WTC11 (cell line): ENCODE measurements around the gene ZBTB16. TPM values are rescaled to one million over a fixed set of nuclear protein-coding genes. Genes with fewer than 3 reads are reported as not detected.

Experiments used
- ATAC-seq: fragments of 200-7000 bp; cut with Tn5 transposase; 2 replicates; pipeline ENCODE4 v1.10.0; 2021; ENCODE audit warnings: mild to moderate bottlenecking, moderate library complexity
- CTCF ChIA-PET: fragments of 300-600 bp; sonication (Branson Sonifier 250); formaldehyde crosslinking; loops from one replicate; lab custom pipeline; 2021; ENCODE audit warnings: antibody characterized with exemption; lab: Charles Lee
- POLR2A ChIA-PET: fragments of 350-600 bp; sonication (Branson Sonifier 250); formaldehyde crosslinking; loops from one replicate; lab custom pipeline; 2021; ENCODE audit warnings: antibody characterized with exemption; lab: Charles Lee
- DNase-seq: peaks from one replicate; pipeline ENCODE4 v3.0.0; 2021; ENCODE audit warnings: low spot score
- H3K27ac Mint-ChIP-seq: 2 replicates; pipeline ENCODE4 v1.8.0; 2021; ENCODE audit warnings: mixed read lengths
- H3K27me3 Mint-ChIP-seq: 2 replicates; pipeline ENCODE4 v1.8.0; 2021; ENCODE audit warnings: low read depth, mild to moderate bottlenecking, moderate library complexity, mixed read lengths
- H3K36me3 Mint-ChIP-seq: 2 replicates; pipeline ENCODE4 v1.8.0; 2021; ENCODE audit warnings: mixed read lengths
- H3K4me1 Mint-ChIP-seq: 2 replicates; pipeline ENCODE4 v1.8.0; 2022; ENCODE audit warnings: mixed read lengths
- H3K4me3 Mint-ChIP-seq: 2 replicates; pipeline ENCODE4 v1.8.0; 2021; ENCODE audit warnings: mild to moderate bottlenecking, moderate library complexity, mixed read lengths
- H3K9me3 Mint-ChIP-seq: 2 replicates; pipeline ENCODE4 v1.8.0; 2021; ENCODE audit warnings: mixed read lengths
- CREB1 ChIP-seq: sonication (generic); formaldehyde crosslinking; IDR thresholded peaks from 2 replicates; pipeline ENCODE4 v1.8.0; 2023; ENCODE audit warnings: mild to moderate bottlenecking, missing genetic modification reagents
- CREM ChIP-seq: sonication (generic); formaldehyde crosslinking; IDR thresholded peaks from 2 replicates; pipeline ENCODE4 v1.8.1; 2022; ENCODE audit warnings: mild to moderate bottlenecking, missing genetic modification reagents, moderate library complexity
- GTF2I ChIP-seq: fragments of 250-450 bp; sonication (Bioruptor Pico); conservative IDR thresholded peaks from 2 replicates; pipeline ENCODE4 v1.4.0; 2021; ENCODE audit warnings: mild to moderate bottlenecking
- JUN ChIP-seq: sonication (generic); formaldehyde crosslinking; IDR thresholded peaks from 2 replicates; pipeline ENCODE4 v1.8.0; 2023; ENCODE audit warnings: mild to moderate bottlenecking, missing genetic modification reagents
- MXD4 ChIP-seq: fragments of 250-450 bp; sonication (Bioruptor Pico); IDR thresholded peaks from 2 replicates; pipeline ENCODE4 v1.8.0; 2021; ENCODE audit warnings: mild to moderate bottlenecking, moderate library complexity, borderline replicate concordance
- MYBL2 ChIP-seq: sonication (generic); formaldehyde crosslinking; IDR thresholded peaks from 2 replicates; pipeline ENCODE4 v1.8.1; 2023; ENCODE audit warnings: mild to moderate bottlenecking, moderate library complexity, missing genetic modification reagents
- OVOL2 ChIP-seq: fragments of 250-450 bp; sonication (Bioruptor Pico); IDR thresholded peaks from 2 replicates; pipeline ENCODE4 v1.9.0; 2021; ENCODE audit warnings: mild to moderate bottlenecking, borderline replicate concordance
- SMAD4 ChIP-seq: sonication (generic); formaldehyde crosslinking; IDR thresholded peaks from 2 replicates; pipeline ENCODE4 v1.8.0; 2022; ENCODE audit warnings: mild to moderate bottlenecking, missing genetic modification reagents
- ZNF219 ChIP-seq: sonication (generic); formaldehyde crosslinking; IDR thresholded peaks from 2 replicates; pipeline ENCODE4 v1.8.0; 2023; ENCODE audit warnings: missing genetic modification reagents, mild to moderate bottlenecking, borderline replicate concordance
- ZNF263 ChIP-seq: sonication (generic); formaldehyde crosslinking; IDR thresholded peaks from 2 replicates; pipeline ENCODE4 v1.8.1; 2022; ENCODE audit warnings: low read depth, mild to moderate bottlenecking, moderate library complexity, missing genetic modification reagents
- ZNF317 ChIP-seq: sonication (generic); formaldehyde crosslinking; IDR thresholded peaks from 2 replicates; pipeline ENCODE4 v1.8.1; 2023; ENCODE audit warnings: low read depth, mild to moderate bottlenecking, moderate library complexity, missing genetic modification reagents, borderline replicate concordance
- ZNF396 ChIP-seq: fragments of 250-450 bp; sonication (Bioruptor Pico); IDR thresholded peaks from 2 replicates; pipeline ENCODE4 v1.8.0; 2021; ENCODE audit warnings: mild to moderate bottlenecking, moderate library complexity, borderline replicate concordance
- total RNA-seq: library from RNA; stranded (reverse); gene quantifications from 3 replicates; pipeline ENCODE4 v1.2.3, GENCODE V29; 2021
- TF ChIP-seq, protein P1 (sequence below): sonication (generic); formaldehyde crosslinking; IDR thresholded peaks from 2 replicates; pipeline ENCODE4 v1.8.1; 2023; ENCODE audit warnings: mild to moderate bottlenecking, missing genetic modification reagents, moderate library complexity
- TF ChIP-seq, protein P2 (sequence below): fragments of 250-450 bp; sonication (Bioruptor Pico); IDR thresholded peaks from 2 replicates; pipeline ENCODE4 v2.1.2; 2022; ENCODE audit warnings: mild to moderate bottlenecking, moderate library complexity
- TF ChIP-seq, protein P3 (sequence below): sonication (generic); formaldehyde crosslinking; IDR thresholded peaks from 2 replicates; pipeline ENCODE4 v1.8.0; 2022; ENCODE audit warnings: mild to moderate bottlenecking, missing genetic modification reagents
- TF ChIP-seq, protein P4 (sequence below): sonication (generic); formaldehyde crosslinking; IDR thresholded peaks from 2 replicates; pipeline ENCODE4 v1.8.0; 2022; ENCODE audit warnings: mild to moderate bottlenecking, missing genetic modification reagents
- TF ChIP-seq, protein P5 (sequence below): sonication (generic); formaldehyde crosslinking; IDR thresholded peaks from 2 replicates; pipeline ENCODE4 v1.8.0; 2022; ENCODE audit warnings: mild to moderate bottlenecking, missing genetic modification reagents
- TF ChIP-seq, protein P6 (sequence below): sonication (generic); formaldehyde crosslinking; IDR thresholded peaks from 2 replicates; pipeline ENCODE4 v1.8.1; 2023; ENCODE audit warnings: mild to moderate bottlenecking, missing genetic modification reagents
- TF ChIP-seq, protein P7 (sequence below): sonication (generic); formaldehyde crosslinking; IDR thresholded peaks from 2 replicates; pipeline ENCODE4 v1.8.0; 2023; ENCODE audit warnings: missing genetic modification reagents, mild to moderate bottlenecking, borderline replicate concordance

ZBTB16 gene
- total RNA-seq, 1 experiment from 2014 or later, result 0.57 TPM

DNA sequence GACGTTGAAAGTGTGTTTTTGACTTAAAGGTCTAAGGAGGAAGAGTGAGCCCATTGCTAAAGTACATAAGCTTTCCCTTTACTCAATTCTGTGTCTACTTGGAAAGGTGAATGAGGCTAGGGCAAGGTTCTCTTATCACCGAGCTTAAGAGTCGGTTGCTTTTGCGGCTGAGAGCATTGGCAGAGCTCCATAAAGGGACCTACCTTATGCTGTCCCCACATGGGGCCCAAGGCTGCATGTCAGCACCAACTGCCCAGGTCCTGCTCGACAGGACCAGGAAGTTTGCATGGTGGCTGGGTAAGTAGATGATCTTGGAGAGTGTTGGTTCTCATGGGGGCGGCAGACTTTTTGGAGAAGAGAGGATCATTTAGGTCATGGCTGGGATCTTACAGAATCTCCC is 91.2 kb downstream of the ZBTB16 start (continued):
- TF ChIP-seq, protein P1, sequence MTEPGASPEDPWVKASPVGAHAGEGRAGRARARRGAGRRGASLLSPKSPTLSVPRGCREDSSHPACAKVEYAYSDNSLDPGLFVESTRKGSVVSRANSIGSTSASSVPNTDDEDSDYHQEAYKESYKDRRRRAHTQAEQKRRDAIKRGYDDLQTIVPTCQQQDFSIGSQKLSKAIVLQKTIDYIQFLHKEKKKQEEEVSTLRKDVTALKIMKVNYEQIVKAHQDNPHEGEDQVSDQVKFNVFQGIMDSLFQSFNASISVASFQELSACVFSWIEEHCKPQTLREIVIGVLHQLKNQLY (CRISPR knock-in tag), result no peak
- TF ChIP-seq, protein P2, sequence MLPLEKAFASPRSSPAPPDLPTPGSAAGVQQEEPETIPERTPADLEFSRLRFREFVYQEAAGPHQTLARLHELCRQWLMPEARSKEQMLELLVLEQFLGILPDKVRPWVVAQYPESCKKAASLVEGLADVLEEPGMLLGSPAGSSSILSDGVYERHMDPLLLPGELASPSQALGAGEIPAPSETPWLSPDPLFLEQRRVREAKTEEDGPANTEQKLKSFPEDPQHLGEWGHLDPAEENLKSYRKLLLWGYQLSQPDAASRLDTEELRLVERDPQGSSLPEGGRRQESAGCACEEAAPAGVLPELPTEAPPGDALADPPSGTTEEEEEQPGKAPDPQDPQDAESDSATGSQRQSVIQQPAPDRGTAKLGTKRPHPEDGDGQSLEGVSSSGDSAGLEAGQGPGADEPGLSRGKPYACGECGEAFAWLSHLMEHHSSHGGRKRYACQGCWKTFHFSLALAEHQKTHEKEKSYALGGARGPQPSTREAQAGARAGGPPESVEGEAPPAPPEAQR (CRISPR knock-in tag), result no peak
- TF ChIP-seq CREB1 (CRISPR knock-in tag), result no peak
- TF ChIP-seq, protein P3, sequence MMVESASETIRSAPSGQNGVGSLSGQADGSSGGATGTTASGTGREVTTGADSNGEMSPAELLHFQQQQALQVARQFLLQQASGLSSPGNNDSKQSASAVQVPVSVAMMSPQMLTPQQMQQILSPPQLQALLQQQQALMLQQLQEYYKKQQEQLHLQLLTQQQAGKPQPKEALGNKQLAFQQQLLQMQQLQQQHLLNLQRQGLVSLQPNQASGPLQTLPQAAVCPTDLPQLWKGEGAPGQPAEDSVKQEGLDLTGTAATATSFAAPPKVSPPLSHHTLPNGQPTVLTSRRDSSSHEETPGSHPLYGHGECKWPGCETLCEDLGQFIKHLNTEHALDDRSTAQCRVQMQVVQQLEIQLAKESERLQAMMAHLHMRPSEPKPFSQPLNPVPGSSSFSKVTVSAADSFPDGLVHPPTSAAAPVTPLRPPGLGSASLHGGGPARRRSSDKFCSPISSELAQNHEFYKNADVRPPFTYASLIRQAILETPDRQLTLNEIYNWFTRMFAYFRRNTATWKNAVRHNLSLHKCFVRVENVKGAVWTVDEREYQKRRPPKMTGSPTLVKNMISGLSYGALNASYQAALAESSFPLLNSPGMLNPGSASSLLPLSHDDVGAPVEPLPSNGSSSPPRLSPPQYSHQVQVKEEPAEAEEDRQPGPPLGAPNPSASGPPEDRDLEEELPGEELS (CRISPR knock-in tag), result no peak

DNA sequence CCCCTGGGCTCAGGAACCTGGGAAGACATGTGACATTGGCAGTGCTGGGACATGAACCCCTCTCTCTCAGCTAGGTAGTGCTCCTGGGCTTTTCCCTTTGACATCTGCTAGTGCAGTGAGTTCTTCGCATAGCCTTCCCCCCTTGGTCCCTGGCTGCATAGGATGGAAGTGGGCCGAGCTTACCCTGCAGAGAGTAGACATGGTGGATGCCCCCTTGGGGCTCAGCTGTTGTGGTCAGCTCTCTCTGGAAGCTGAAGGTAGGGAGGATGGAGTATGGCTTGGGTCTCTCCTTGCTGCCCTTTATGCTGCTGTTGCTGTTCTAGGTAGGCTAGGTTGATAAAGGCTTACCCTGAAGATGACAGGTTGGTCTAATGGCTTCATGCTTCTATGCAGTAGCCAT is 92.1 kb downstream of the ZBTB16 start:
- no peak overlapping the region for H3K27ac Mint-ChIP-seq
- no peaks in the 10 kb centered on the region for H3K4me1 Mint-ChIP-seq
- no peaks in the 10 kb centered on the region for H3K9me3 Mint-ChIP-seq
- POLR2A ChIA-PET, result no interaction called here
- no peaks in the 10 kb centered on the region for H3K27me3 Mint-ChIP-seq
- ATAC-seq, result no peak
- no peak overlapping the region for H3K4me3 Mint-ChIP-seq
- no peak for DNase-seq
- no peaks in the 10 kb centered on the region for H3K36me3 Mint-ChIP-seq
- CTCF ChIA-PET, result interaction anchor here (1.0 kb wide), 1 partner anchor 116 kb away, joined by 3 read pairs; no protein-coding TSS in a partner anchor
- TF ChIP-seq, protein P4, sequence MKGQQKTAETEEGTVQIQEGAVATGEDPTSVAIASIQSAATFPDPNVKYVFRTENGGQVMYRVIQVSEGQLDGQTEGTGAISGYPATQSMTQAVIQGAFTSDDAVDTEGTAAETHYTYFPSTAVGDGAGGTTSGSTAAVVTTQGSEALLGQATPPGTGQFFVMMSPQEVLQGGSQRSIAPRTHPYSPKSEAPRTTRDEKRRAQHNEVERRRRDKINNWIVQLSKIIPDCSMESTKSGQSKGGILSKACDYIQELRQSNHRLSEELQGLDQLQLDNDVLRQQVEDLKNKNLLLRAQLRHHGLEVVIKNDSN (CRISPR knock-in tag), result no peak

DNA sequence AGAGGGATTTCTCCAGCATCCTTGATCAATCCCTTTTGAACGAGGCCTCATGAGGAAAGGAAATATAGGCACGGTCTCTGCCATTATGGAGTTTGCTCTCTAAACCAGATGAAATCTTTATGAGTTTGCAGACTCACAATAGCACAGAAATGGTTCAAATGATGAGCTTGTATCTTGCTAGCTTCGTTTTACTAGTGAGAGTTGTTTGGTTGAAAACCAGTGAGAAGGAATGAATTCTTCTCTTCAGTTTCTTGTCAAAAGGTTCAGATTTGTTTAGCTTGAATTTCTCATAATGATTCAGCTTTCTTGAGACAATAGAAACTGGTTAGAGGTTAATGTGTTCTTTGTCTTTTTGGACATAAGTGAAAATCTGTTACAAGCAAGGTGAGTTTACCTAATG is 92.7 kb downstream of the ZBTB16 start:
- CTCF ChIA-PET, result interaction anchor here (1.0 kb wide), 1 partner anchor 116 kb away, joined by 3 read pairs; no protein-coding TSS in a partner anchor
- TF ChIP-seq SMAD4 (CRISPR knock-in tag) (no peak), GTF2I (CRISPR knock-in tag) (no peak), OVOL2 (CRISPR knock-in tag) (no peak), ZNF263 (no peak), JUN (CRISPR knock-in tag) (no peak), MXD4 (no peak), MYBL2 (CRISPR knock-in tag) (no peak)
- TF ChIP-seq, protein P5, sequence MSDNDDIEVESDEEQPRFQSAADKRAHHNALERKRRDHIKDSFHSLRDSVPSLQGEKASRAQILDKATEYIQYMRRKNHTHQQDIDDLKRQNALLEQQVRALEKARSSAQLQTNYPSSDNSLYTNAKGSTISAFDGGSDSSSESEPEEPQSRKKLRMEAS (CRISPR knock-in tag), result no peak
- TF ChIP-seq, protein P6, sequence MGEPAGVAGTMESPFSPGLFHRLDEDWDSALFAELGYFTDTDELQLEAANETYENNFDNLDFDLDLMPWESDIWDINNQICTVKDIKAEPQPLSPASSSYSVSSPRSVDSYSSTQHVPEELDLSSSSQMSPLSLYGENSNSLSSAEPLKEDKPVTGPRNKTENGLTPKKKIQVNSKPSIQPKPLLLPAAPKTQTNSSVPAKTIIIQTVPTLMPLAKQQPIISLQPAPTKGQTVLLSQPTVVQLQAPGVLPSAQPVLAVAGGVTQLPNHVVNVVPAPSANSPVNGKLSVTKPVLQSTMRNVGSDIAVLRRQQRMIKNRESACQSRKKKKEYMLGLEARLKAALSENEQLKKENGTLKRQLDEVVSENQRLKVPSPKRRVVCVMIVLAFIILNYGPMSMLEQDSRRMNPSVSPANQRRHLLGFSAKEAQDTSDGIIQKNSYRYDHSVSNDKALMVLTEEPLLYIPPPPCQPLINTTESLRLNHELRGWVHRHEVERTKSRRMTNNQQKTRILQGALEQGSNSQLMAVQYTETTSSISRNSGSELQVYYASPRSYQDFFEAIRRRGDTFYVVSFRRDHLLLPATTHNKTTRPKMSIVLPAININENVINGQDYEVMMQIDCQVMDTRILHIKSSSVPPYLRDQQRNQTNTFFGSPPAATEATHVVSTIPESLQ (CRISPR knock-in tag), result no peak
- Mint-ChIP-seq H3K27me3 (no peaks in the 10 kb centered on the region), H3K9me3 (no peaks in the 10 kb centered on the region), H3K4me1 (no peaks in the 10 kb centered on the region), H3K4me3 (no peak overlapping the region), H3K36me3 (no peaks in the 10 kb centered on the region), H3K27ac (no peak overlapping the region)
- ATAC-seq, result no peak
- POLR2A ChIA-PET, result no interaction called here
- DNase-seq, result no peak

DNA sequence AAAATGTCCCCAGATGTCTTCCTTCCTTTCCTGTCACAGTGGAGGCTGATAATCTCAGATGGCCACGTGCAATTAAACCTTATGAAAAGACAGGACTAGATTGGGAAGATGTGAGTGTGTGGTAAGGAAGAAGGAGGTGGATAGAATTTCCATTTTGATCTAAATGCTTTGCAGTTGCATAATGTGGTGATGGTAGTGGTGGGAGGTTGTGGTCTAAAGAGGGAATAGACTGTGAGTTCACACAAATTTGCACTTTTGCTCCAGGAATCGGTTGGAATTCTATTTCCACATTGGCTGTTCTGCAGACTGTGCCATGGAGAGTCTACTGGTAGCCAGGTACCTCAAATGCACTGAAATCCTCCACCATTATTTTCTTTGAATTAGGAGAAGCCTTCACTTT is 93.3 kb downstream of the ZBTB16 start:
- Mint-ChIP-seq H3K27me3 (no peaks in the 10 kb centered on the region), H3K9me3 (no peaks in the 10 kb centered on the region), H3K36me3 (no peaks in the 10 kb centered on the region), H3K4me1 (no peaks in the 10 kb centered on the region), H3K27ac (no peak overlapping the region), H3K4me3 (no peak overlapping the region)
- POLR2A ChIA-PET, result no interaction called here
- DNase-seq (no peak), ATAC-seq (no peak)
- CTCF ChIA-PET, result interaction anchor here (1.0 kb wide), 1 partner anchor 117 kb away, joined by 3 read pairs; no protein-coding TSS in a partner anchor
- TF ChIP-seq CREM (CRISPR knock-in tag) (no peak), ZNF317 (CRISPR knock-in tag) (no peak), OVOL2 (CRISPR knock-in tag) (no peak), ZNF219 (no peak), ZNF396 (CRISPR knock-in tag) (no peak)
- TF ChIP-seq, protein P7, sequence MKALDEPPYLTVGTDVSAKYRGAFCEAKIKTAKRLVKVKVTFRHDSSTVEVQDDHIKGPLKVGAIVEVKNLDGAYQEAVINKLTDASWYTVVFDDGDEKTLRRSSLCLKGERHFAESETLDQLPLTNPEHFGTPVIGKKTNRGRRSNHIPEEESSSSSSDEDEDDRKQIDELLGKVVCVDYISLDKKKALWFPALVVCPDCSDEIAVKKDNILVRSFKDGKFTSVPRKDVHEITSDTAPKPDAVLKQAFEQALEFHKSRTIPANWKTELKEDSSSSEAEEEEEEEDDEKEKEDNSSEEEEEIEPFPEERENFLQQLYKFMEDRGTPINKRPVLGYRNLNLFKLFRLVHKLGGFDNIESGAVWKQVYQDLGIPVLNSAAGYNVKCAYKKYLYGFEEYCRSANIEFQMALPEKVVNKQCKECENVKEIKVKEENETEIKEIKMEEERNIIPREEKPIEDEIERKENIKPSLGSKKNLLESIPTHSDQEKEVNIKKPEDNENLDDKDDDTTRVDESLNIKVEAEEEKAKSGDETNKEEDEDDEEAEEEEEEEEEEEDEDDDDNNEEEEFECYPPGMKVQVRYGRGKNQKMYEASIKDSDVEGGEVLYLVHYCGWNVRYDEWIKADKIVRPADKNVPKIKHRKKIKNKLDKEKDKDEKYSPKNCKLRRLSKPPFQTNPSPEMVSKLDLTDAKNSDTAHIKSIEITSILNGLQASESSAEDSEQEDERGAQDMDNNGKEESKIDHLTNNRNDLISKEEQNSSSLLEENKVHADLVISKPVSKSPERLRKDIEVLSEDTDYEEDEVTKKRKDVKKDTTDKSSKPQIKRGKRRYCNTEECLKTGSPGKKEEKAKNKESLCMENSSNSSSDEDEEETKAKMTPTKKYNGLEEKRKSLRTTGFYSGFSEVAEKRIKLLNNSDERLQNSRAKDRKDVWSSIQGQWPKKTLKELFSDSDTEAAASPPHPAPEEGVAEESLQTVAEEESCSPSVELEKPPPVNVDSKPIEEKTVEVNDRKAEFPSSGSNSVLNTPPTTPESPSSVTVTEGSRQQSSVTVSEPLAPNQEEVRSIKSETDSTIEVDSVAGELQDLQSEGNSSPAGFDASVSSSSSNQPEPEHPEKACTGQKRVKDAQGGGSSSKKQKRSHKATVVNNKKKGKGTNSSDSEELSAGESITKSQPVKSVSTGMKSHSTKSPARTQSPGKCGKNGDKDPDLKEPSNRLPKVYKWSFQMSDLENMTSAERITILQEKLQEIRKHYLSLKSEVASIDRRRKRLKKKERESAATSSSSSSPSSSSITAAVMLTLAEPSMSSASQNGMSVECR, result no peak
